ENCODE data around the gene FIBCD1.

Gene FIBCD1

DNA sequence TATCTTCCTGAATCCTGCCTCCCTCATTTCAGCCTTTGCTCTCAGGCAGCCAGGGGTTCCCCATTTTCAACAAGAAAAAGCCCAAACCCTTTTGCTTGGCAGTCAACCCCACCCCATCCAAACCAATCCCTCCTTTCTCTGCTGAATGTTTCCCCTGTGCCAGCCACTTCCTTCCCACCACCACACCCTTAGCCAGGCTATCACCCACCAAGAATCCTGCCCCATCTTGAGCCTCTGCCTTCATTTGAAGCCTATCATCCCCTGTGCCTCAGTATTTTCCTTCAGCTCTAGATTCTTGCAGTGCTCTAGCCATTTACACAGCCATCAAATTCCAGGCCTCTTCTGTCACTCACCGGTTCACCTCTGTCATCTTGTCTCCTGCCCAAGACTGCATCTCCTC lies 15.3 kb upstream of the FIBCD1 start:
- DNase-seq (ENCODE audit: low spot score) = no peak

DNA sequence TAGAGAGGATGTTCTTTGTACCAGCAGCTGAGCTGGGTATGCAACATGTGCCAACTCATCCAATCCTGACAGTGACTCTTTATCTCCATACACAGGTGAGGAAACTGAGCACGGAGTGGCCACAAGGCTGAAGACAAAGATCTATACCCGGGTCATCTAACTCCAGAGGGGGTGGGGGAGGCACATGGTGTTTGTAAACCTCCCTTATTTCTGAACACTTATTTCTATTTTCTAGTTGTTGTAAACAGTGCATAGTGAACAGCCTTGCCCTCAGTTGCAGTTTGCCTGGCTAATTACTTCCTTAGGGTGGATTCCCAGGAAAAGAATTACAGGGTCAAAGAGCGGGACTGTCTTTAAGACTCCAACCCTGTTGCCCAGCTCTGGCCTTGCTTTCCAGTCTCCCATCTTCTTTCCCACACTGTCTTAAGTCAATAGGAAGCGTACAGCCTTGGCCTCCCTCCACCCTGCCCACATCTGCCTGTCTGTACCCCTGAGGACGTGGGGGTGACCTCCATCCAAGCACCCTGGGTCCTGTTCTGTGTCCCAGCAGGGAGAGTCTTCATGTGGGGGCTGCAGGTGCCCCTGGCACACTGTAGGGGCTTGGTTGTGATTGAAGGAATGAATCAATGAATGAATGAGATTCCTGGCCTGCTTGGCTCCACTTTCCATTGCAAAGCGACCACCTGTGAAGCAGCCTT lies 13.2 kb upstream of the FIBCD1 start:
- DNase-seq (ENCODE audit: low spot score) = no peak

GRCh38 chr9:130950039-130950311 lies 10.9 kb upstream of the FIBCD1 start:
- no peak for DNase-seq (ENCODE audit: low spot score)

GRCh38 chr9:130949188-130950038 lies 10.4 kb upstream of the FIBCD1 start:
- DNase-seq (ENCODE audit: low spot score) = no peak

- no peak for DNase-seq (ENCODE audit: low spot score)
These were observed 9.2 kb upstream of the FIBCD1 start for GRCh38 chr9:130948266-130948665.

DNA sequence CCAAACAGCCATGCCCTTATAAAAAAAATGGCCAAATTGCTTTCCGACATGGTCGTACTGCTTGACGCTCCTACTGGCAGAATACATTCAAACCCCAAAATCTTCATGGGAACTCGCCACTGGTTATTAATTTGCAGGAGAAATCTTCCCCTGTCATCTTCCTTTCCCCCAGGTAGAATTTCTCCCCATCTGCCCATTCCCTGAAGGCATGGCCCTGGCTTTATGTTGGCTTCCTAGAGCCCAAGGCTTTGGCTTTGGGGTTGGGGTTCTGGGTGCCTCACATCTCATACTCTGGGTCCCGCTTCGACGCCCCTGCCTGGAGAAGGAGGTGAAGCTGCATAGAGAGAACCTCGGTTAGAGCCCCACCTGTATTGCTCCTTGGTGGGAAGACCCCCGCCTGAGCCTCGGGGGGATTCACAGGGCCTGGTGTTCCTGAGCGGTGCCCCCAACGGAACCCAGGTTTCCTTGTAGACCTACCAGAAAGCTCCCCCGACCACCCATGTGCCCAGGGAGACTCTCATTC lies 8.6 kb upstream of the FIBCD1 start:
- no peak for DNase-seq (ENCODE audit: low spot score)

DNA sequence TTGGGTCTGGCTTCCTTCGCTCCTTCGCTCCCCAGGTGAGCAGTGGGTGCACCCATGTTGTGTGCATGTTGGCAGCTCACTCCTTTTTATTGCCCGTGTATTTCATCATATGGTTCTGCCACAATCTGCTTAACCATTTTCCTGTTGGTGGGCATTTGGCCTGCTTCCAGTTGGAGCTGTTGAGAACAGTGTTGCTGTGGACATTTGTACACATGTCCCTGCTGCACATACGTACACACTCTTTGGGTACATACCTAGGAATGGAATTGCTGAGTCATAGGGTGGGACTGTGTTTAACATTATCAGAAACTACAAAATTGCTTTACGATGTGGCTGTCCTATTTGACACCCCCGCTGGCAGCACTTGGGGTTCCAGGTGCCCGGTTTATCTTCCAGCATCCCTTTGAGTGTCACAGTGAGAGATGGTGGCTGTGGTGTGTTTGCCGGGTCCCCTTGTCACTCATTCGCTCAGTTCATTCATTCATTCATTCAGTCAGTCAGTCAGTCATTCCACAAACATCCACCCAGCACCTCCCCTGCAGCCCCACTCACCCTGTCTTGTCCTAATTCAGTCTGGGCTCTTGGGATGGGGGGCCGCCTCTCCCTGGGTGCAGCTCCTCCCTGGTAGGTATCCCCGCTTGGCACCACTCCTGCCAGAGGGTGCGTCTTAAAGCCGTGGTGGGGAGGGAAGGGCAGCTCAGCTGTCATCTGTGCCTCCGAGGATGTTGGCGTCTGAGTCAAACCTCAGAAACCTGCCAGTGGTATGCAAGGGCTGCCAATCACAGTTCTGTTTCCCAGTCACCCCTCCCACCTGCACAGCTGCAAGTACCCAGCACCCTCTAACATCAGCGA lies 7.9 kb upstream of the FIBCD1 start:
- DNase-seq (ENCODE audit: low spot score) = no peak

DNA sequence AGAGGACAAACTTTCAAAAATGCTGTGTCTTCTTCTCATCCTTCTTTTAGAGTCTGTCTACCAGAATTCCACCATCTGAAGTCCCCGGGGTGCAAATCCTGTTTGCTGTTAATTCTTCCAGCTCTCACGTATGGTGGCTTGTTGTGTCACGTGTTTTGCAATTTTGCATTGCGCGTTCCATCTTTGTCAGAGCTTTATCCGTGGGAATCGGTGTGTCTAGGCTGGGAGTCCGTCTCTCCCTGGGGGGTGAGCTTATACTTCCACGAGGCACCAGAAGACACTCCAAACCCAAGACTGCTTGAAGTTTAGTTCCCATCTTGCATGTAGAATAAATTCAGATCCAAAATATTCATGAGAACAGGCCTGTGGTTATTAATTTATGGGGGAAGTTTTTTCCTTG lies 6.1 kb upstream of the FIBCD1 start:
- no peak for DNase-seq (ENCODE audit: low spot score)

GRCh38 chr9:130944510-130945058 lies 5.5 kb upstream of the FIBCD1 start:
- no peak for DNase-seq (ENCODE audit: low spot score)

GRCh38 chr9:130943777-130944176 lies 4.7 kb upstream of the FIBCD1 start:
- DNase-seq (ENCODE audit: low spot score) = no peak

DNA sequence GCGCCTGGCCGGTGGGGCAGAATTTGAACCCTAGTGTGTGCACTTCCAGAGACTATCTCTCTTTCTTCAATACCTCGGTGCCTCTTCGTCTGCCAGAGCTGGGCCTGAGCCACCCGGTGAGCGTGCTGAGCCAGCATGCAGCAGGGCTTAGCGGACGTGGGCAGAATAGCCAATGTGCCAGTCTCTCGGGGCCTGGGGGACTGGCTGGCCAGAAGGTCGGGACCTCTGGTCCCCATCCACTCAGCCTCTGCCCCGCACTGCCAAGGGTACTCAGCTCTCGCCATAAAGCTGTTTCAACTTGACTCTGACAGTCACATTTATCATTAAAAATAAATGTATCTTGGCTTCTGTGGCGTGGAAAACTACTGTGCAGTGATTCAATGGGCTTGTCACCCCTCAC lies 4.2 kb upstream of the FIBCD1 start:
- DNase-seq (ENCODE audit: low spot score) = no peak

DNA sequence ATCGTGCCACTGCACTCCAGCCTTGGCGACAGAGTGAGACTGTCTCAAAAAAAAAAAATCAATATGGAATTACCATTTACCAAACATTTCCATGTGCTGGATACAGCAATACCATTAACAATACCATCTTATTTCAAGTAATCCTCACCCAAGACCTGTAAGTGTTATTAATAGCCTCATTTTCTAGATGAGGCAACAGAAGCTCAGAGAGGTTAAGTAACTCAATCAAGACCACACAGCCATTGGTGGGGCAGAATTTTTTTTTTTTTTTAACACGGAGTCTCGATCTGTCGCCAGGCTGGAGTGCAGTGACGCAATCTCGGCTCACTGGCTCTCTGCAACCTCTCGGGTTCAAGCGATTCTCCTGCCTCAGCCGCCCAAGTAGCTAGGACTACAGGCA lies 3.6 kb upstream of the FIBCD1 start:
- DNase-seq (ENCODE audit: low spot score) = no peak

DNA sequence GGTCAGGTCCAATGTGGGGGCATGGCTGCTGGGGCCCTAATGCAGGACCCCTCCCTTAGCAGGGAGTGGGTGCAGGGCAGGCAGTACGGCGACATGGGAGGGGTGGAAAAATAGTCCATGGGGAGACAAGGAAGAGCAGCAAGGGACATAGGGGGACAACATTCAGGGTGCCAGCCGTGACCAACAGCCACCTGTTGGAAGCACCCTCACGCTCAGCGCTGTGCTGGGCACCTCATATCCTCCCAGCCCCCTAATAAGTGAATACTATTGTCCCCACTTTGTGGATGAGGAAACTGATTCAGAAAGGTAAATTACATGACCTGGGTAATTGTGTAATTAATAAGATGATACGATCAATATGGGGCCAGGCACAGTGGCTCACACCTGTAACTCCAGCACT lies 3.0 kb upstream of the FIBCD1 start:
- no peak for DNase-seq (ENCODE audit: low spot score)

DNA sequence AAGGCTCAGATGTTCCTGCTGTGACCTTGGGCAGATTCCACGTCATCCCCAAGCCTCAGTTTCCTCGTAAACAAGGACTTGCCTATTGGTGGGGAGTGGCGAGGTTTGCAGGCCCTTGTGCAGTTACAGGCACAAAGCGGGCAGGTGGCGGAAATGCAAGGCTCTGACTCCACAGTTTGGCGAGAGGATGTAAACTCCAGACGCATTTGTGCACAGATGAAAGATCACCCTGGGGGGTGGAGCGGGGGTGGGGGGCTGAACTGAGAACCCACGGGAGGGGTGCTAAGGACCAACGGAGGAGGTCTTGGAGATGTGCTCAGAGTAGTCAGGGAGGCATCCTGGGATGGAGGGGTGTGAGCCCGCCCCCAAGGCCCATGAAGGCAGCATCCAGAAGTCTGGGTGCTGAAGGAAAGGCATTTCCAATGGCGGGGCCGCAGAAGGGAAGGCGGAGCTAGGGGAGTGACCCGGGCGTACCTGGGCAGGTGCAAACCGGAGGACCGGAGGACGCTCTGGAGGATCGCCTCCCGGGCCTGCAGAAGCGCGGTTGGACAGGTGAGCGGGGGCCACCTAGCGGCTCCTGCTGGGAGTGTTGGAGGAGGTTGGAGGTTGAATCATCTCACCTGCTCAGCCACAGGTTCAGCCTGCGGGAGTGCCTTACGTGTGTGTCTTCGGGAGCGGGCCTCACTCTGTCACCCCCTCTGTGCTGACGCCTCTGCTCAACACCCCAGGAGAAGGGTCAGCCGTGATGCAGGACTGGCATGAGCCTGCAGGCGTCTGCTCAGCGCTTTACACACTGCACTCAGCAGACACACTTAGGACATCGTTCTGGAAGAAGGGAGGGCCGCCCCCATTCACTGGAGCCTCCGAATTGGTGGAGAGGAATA lies 1.9 kb upstream of the FIBCD1 start:
- no peak for DNase-seq (ENCODE audit: low spot score)

DNA sequence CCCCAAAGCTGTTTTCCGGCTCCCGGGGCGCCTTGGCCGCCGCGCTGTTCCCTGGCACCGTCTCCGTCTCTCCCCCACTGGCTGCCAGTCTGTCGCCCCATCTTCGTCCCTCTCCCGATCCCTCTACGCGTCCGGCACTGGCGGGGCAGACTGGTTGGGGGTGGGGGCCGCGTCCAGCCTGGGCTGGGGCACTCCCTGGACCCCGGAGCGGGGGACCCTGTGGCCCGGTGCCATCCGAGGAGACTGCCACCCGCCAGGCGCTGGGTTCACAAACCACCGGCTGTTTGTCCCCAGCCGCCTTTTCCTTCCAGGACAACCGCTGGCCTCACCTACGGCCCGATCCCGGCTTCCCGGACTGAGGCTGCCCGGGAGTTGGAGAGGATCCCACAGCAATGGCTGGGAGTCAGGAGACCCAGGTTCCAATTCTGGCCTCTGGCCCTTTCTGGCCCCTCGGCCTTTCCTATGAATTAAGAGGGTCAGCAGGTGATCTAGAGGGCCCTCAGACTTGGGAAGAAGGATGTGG lies 1.0 kb upstream of the FIBCD1 start:
- no peak for DNase-seq (ENCODE audit: low spot score)

DNA sequence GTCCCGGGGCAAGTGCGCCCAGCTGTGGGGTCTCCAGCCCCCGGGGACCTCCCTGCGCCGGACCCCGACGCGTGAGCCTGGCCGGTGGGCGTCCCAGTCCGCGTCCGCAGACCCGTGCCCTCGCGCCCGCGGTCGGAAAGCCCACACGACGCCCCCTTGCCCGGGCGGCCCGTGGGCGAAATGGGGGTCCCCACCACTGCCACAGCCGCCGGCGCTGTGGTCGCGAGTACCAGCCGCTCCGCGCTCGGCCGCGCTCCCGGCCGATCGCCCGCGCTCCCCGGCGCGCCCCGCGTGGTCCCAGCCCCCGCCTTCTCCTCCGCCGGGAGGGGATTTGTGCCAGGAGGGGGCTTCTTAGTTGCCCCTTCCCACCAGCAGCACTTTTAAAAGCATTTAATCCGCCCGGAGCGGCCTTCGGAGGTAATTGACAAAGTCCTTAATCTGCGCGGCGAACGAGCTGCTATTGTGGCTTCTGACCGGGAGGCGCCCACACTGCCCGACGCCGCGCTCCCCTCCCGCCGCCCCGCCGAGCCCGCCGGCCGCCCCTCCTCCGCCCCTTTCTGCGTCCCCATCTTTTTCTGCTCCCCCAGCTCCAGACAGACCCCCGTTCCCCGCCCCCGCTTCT lies 469 bp upstream of the FIBCD1 start:
- DNase-seq (ENCODE audit: low spot score) = no peak

GRCh38 chr9:130938184-130938651 lies 829 bp downstream of the FIBCD1 start:
- DNase-seq (ENCODE audit: low spot score) = no peak

- DNase-seq (ENCODE audit: low spot score) = no peak
These were observed 1.6 kb downstream of the FIBCD1 start for GRCh38 chr9:130937146-130938076.
